H1 (cell line): Measurements from ENCODE around the gene RNF141. TPM values are rescaled to one million over a fixed set of nuclear protein-coding genes. Genes with fewer than 3 reads are reported as not detected.

Experiments
- CTCF ChIA-PET: fragments of 300-600 bp; sonication (Branson Sonifier 250); formaldehyde crosslinking; loops from one replicate; lab custom pipeline; 2021; ENCODE audit not compliant: partially characterized antibody; lab: Charles Lee
- POLR2A ChIA-PET: fragments of 300-600 bp; sonication (Branson Sonifier 250); formaldehyde crosslinking; loops from one replicate; lab custom pipeline; 2021; ENCODE audit warnings: inconsistent platforms; ENCODE audit not compliant: partially characterized antibody; lab: Charles Lee
- DNase-seq, 2 experiments: peaks; one replicate each; pipeline versions ENCODE4 v3.0.0 to v3.0.0-alpha.2; 2010 to 2022; ENCODE audit warnings: low spot score in 2 of 2, low read depth in 1 of 2, mixed read lengths in 1 of 2
- FAIRE-seq: peaks from 2 replicates; lab custom pipeline; 2011; peaks lifted over from hg19 to GRCh38; lab: Jason Lieb, UNC
- H2AFZ ChIP-seq: 2 replicates; pipeline ENCODE4 v1.8.1; 2012; ENCODE audit warnings: low read length, inconsistent platforms
- H2AK5ac ChIP-seq: 2 replicates; pipeline ENCODE4 v1.6.1; 2013; ENCODE audit warnings: low read depth, low read length
- H2BK120ac ChIP-seq: replicated peaks from 2 replicates; pipeline ENCODE3; 2013; ENCODE audit warnings: low read depth, low read length, inconsistent platforms
- H2BK12ac ChIP-seq: 2 replicates; pipeline ENCODE4 v1.6.1; 2013; ENCODE audit warnings: low read depth, low read length
- H2BK15ac ChIP-seq: 2 replicates; pipeline ENCODE4 v1.6.1; 2013; ENCODE audit warnings: low read length
- H2BK20ac ChIP-seq: 2 replicates; pipeline ENCODE4 v1.6.1; 2013; ENCODE audit warnings: low read length
- H2BK5ac ChIP-seq: 2 replicates; pipeline ENCODE4 v1.6.1; 2013; ENCODE audit warnings: low read depth, low read length
- H3K14ac ChIP-seq: 2 replicates; pipeline ENCODE4 v1.6.1; 2013; ENCODE audit warnings: inconsistent platforms; ENCODE audit not compliant: insufficient read length
- H3K18ac ChIP-seq: 2 replicates; pipeline ENCODE4 v1.6.1; 2013; ENCODE audit warnings: low read length; ENCODE audit errors: extremely low read depth
- H3K23ac ChIP-seq: 2 replicates; pipeline ENCODE4 v1.6.1; 2013; ENCODE audit warnings: inconsistent platforms; ENCODE audit not compliant: insufficient read length
- H3K23me2 ChIP-seq: 2 replicates; pipeline ENCODE4 v1.6.1; 2013; ENCODE audit warnings: low read depth, low read length
- H3K27ac ChIP-seq: 2 replicates; pipeline ENCODE4 v1.6.1; 2011; ENCODE audit warnings: low read depth, low read length, inconsistent platforms
- H3K27me3 ChIP-seq, 4 experiments: replicated peaks in 1 of 4; 1 replicate in 1 of 4; 2 replicates in 3 of 4; pipeline versions ENCODE4 v1.6.1 to v1.8.1; 2011 to 2013; ENCODE audit warnings: low read length in 3 of 4, mild to moderate bottlenecking in 3 of 4, inconsistent platforms in 2 of 4, mixed read lengths in 2 of 4, moderate library complexity in 1 of 4; ENCODE audit not compliant: control insufficient read depth in 3 of 4, insufficient read depth in 3 of 4; ENCODE audit errors: extremely low read depth in 1 of 4
- H3K36me3 ChIP-seq, 4 experiments: 2 replicates each; pipeline versions ENCODE4 v1.6.1 to v1.8.1; 2011 to 2013; ENCODE audit warnings: mild to moderate bottlenecking in 4 of 4, low read length in 3 of 4, moderate library complexity in 2 of 4, control low read depth in 1 of 4, inconsistent platforms in 1 of 4; ENCODE audit not compliant: insufficient read depth in 4 of 4, control insufficient read depth in 2 of 4
- H3K4ac ChIP-seq: replicated peaks from 2 replicates; pipeline ENCODE3; 2013; ENCODE audit warnings: low read length, low read depth, mixed read lengths, inconsistent platforms; ENCODE audit not compliant: insufficient read length
- H3K4me1 ChIP-seq, 4 experiments: replicated peaks in 1 of 4; 1 replicate in 1 of 4; 2 replicates in 3 of 4; pipeline versions ENCODE4 v1.6.1 to v1.8.1; 2011 to 2013; ENCODE audit warnings: low read length in 3 of 4, inconsistent platforms in 2 of 4, mixed read lengths in 1 of 4; ENCODE audit not compliant: insufficient read depth in 4 of 4, control insufficient read depth in 3 of 4
- H3K4me2 ChIP-seq, 2 experiments: 2 replicates each; pipeline versions ENCODE4 v1.6.1 to v1.8.1; 2011 to 2013; ENCODE audit warnings: low read depth in 2 of 2, low read length in 2 of 2, control low read depth in 1 of 2, inconsistent platforms in 1 of 2, mild to moderate bottlenecking in 1 of 2; ENCODE audit not compliant: insufficient read depth in 1 of 2
- H3K4me3 ChIP-seq, 4 experiments: fragments of 200-600, 300-600 bp in 1 of 4; sonication (generic), shearing (Covaris generic), sonication (Bioruptor Twin) in 1 of 4; 2 replicates each; pipeline versions ENCODE4 v1.5.1 to v1.8.1; 2011 to 2016; ENCODE audit warnings: low read length in 4 of 4, low read depth in 3 of 4, control low read depth in 2 of 4, inconsistent platforms in 2 of 4, mild to moderate bottlenecking in 2 of 4, mixed read lengths in 1 of 4, moderate library complexity in 1 of 4; ENCODE audit not compliant: insufficient read depth in 2 of 4; ENCODE audit errors: extremely low read depth in 1 of 4
- H3K56ac ChIP-seq: replicated peaks from 2 replicates; pipeline ENCODE3; 2013; ENCODE audit warnings: low read depth, mild to moderate bottlenecking, mixed read lengths, low read length, inconsistent platforms; ENCODE audit not compliant: insufficient read length
- H3K79me1 ChIP-seq: 2 replicates; pipeline ENCODE4 v1.6.1; 2013; ENCODE audit warnings: low read depth, low read length, control low read depth
- H3K79me2 ChIP-seq, 2 experiments: 2 replicates each; pipeline versions ENCODE4 v1.6.1 to v1.8.1; 2012 to 2013; ENCODE audit warnings: low read length in 2 of 2, mild to moderate bottlenecking in 2 of 2, inconsistent platforms in 1 of 2; ENCODE audit not compliant: insufficient read depth in 2 of 2, control insufficient read depth in 1 of 2
- H3K9ac ChIP-seq, 4 experiments: replicated peaks in 1 of 4; 1 replicate in 1 of 4; 2 replicates in 3 of 4; pipeline versions ENCODE4 v1.6.1 to v1.8.1; 2011 to 2013; ENCODE audit warnings: low read depth in 3 of 4, low read length in 3 of 4, control low read depth in 2 of 4, mild to moderate bottlenecking in 2 of 4, moderate library complexity in 2 of 4, inconsistent platforms in 1 of 4; ENCODE audit errors: extremely low read depth in 1 of 4
- H3K9me3 ChIP-seq, 2 experiments: 2 replicates each; pipeline versions ENCODE4 v1.6.1 to v1.8.1; 2012 to 2013; ENCODE audit warnings: mild to moderate bottlenecking in 2 of 2, moderate library complexity in 2 of 2, control low read depth in 1 of 2, inconsistent platforms in 1 of 2, low read depth in 1 of 2, low read length in 1 of 2, mixed read lengths in 1 of 2; ENCODE audit not compliant: insufficient read depth in 2 of 2
- H4K20me1 ChIP-seq, 2 experiments: replicated peaks in 1 of 2; 2 replicates each; pipeline versions ENCODE3 to v1.8.1; 2011 to 2013; ENCODE audit warnings: inconsistent platforms in 2 of 2, low read length in 2 of 2, mild to moderate bottlenecking in 1 of 2; ENCODE audit not compliant: insufficient read depth in 2 of 2, control insufficient read depth in 1 of 2
- H4K5ac ChIP-seq: 2 replicates; pipeline ENCODE4 v1.6.1; 2013; ENCODE audit warnings: low read length, low read depth, mixed read lengths, inconsistent platforms; ENCODE audit not compliant: insufficient read length
- H4K8ac ChIP-seq: 2 replicates; pipeline ENCODE4 v1.8.0; 2013; ENCODE audit warnings: mild to moderate bottlenecking, moderate library complexity, low read length, inconsistent platforms; ENCODE audit not compliant: insufficient read depth; ENCODE audit errors: extremely low read depth
- H4K91ac ChIP-seq: replicated peaks from 2 replicates; pipeline ENCODE3; 2013; ENCODE audit warnings: low read length, mixed read lengths, inconsistent platforms; ENCODE audit not compliant: insufficient read length
- CREB1 ChIP-seq: IDR thresholded peaks from 2 replicates; pipeline ENCODE4 v1.6.1; 2012; ENCODE audit warnings: inconsistent platforms
- RFX5 ChIP-seq: IDR thresholded peaks from 2 replicates; pipeline ENCODE4 v1.6.1; 2011; ENCODE audit warnings: low read depth, low read length, improper control_type of control experiment, borderline replicate concordance
- WGBS, 2 experiments: shearing (Covaris generic) in 1 of 2; methylation state at CpG; one replicate each; pipeline versions ENCODE4 v1.1.6 to v1.1.7; 2013 to 2015; ENCODE audit warnings: low lambda C conversion rate in 2 of 2, mixed read lengths in 2 of 2, inconsistent platforms in 1 of 2, low coverage in 1 of 2, missing lambda C conversion rate in 1 of 2; ENCODE audit not compliant: insufficient replicate concordance in 2 of 2, insufficient coverage in 1 of 2, insufficient read length in 1 of 2; ENCODE audit errors: extremely low coverage in 1 of 2, missing lambda C conversion rate in 1 of 2; 5-methylcytosine and 5-hydroxymethylcytosine counted together
- polyA plus RNA-seq, 7 experiments: library from polyadenylated mRNA; depleted of rRNA in 3 of 7; stranded (reverse) in 5 of 7; unstranded in 2 of 7; fragments of >200 nt in 5 of 7; fragments of 200-250 nt in 2 of 7; gene quantifications; 1 replicate in 5 of 7; 2 replicates in 1 of 7; 4 replicates in 1 of 7; pipeline versions ENCODE4 v1.2.1 to v1.2.3, GENCODE V29; 2011 to 2013; ENCODE audit warnings: missing spikeins in 2 of 7, mixed read lengths in 2 of 7
- total RNA-seq: library from RNA; stranded (reverse); fragmentation: NEBNext Ultra II Directional; extraction: Animal tissue kit (Norgen Biotek cat#: 25700); gene quantifications from 2 replicates; pipeline ENCODE4 v1.2.1, GENCODE V29; 2021

RNF141 gene
- total and polyA plus RNA-seq, 2 of the 8 experiments (the other 6 are each of a cell fraction or from before 2014, with no cell fraction given) = 8.5 to 22.8 TPM

DNA sequence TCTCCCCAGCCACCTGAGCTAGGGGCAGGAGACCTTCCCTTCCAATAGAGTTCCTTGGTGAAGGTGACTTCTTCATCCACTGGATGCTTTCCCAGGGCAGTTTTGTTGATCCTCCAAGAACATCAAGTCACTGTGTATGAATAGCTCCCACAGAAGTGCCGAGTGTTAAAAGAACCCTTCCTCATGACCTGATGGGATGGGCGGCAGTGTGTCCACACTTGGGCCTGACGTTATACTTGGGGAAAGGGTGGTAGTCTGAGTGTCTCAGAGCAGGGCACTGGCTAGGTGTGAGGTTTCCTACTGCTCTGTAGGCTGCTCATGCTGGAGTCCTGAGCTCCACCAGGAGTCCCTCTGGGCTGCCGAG is 35.0 kb upstream of the RNF141 start:
- Histone ChIP-seq H4K8ac (no peak overlapping the region), H3K9me3 (no peaks in the 10 kb centered on the region), H3K4me1 (no peaks in the 10 kb centered on the region), H3K9ac (no peak overlapping the region), H3K79me1 (no peaks in the 10 kb centered on the region), H4K5ac (no peak overlapping the region), H2AFZ (no peak overlapping the region), H2BK5ac (no peak overlapping the region), H3K23ac (no peak overlapping the region), H4K91ac (no peak overlapping the region), H2BK120ac (no peak overlapping the region), H2BK15ac (no peak overlapping the region), H3K56ac (no peak overlapping the region), H3K36me3 (no peaks in the 10 kb centered on the region), H3K14ac (no peak overlapping the region), H3K4me3 (no peak overlapping the region), H2BK12ac (no peak overlapping the region)
- CTCF ChIA-PET = interaction anchor here (0.7 to 2.0 kb wide), 5 partner anchors 9 to 161 kb away, joined by 3 to 6 read pairs (median 5); partner anchors contain the start of gene RNF141
- 84% methylated on average over 4 of the region's 4 CpGs; no CpG with 5 or more reads in 1 of the 2 experiments for WGBS, 2 experiments
- DNase-seq = no peak
- TF ChIP-seq RFX5 (no peak), CREB1 (no peak)
- TF ChIP-seq, all 59 proteins: peak for 0
- Histone ChIP-seq H3K23me2 (no peaks in the 10 kb centered on the region), H4K20me1 (no peaks in the 10 kb centered on the region), H3K79me2 (no peaks in the 10 kb centered on the region), H3K18ac (no peak overlapping the region), H2BK20ac (no peak overlapping the region), H3K27me3 (no peaks in the 10 kb centered on the region), H3K4ac (no peak overlapping the region), H3K27ac (no peak overlapping the region), H3K4me2 (no peak overlapping the region), H2AK5ac (no peak overlapping the region)
- FAIRE-seq = no peak
- POLR2A ChIA-PET = no interaction called here
